Pancreas (tissue), 10 donors: Measurements from ENCODE around the gene RHOH. TPM values are rescaled to one million over a fixed set of nuclear protein-coding genes. Genes with fewer than 3 reads are reported as not detected.

ENCODE experiments used
- ATAC-seq, 4 donors: fragments of 200-7000 bp; cut with Tn5 transposase; one replicate each; pipeline versions ENCODE4 v1.8.0 to v1.9.1; 2020; ENCODE audit warnings: mild to moderate bottlenecking in 4 of 4, moderate library complexity in 4 of 4
- DNase-seq, 6 donors: peaks; one replicate each; pipeline ENCODE4 v3.0.0-alpha.2; 2020
- FAIRE-seq: peaks from 2 replicates; lab custom pipeline; 2012; peaks lifted over from hg19 to GRCh38; lab: Jason Lieb, UNC
- H3K27ac ChIP-seq, 4 donors: fragments of 200-600 bp; sonication (generic); 1 replicate in 3 of 4; 2 replicates in 1 of 4; pipeline versions ENCODE4 v1.5.0 to v1.8.0; 2020
- H3K27me3 ChIP-seq, 4 donors: fragments of 200-600 bp; one replicate each; pipeline ENCODE4 v1.8.0; 2021
- H3K36me3 ChIP-seq, 3 donors: fragments of 200-600 bp; sonication (generic) in 1 of 3; one replicate each; pipeline versions ENCODE4 v1.5.0 to v1.8.0; 2020 to 2021
- H3K4me1 ChIP-seq, 3 donors: fragments of 200-600 bp; one replicate each; pipeline ENCODE4 v1.8.0; 2021
- H3K4me3 ChIP-seq, 4 donors: fragments of 200-600 bp; sonication (generic) in 2 of 4; one replicate each; pipeline versions ENCODE4 v1.5.0 to v1.8.0; 2020 to 2021
- H3K9me3 ChIP-seq, 4 donors: fragments of 200-600 bp; one replicate each; pipeline ENCODE4 v1.8.0; 2021
- WGBS, 2 donors: extraction: QIAGEN DNeasy Blood & Tissue Kit; methylation state at CpG; one replicate each; pipeline ENCODE4 v1.1.7; 2013; 5-methylcytosine and 5-hydroxymethylcytosine counted together
- intact Hi-C, 3 donors: fragments of 100-400 bp; cut with DNase I; formaldehyde crosslinking; loops; one replicate each; pipeline versions ENCODE4 v1.11.1 to v1.14.2; 2022
- polyA plus RNA-seq, 2 donors: library from polyadenylated mRNA; stranded (reverse); fragments of 200-250 nt; gene quantifications; one replicate each; pipeline ENCODE4 v1.2.3, GENCODE V29; 2013
- total RNA-seq, 6 donors: library from RNA; stranded (reverse); fragmentation: NEBNext Ultra II Directional in 4 of 6; extraction: Animal tissue kit (Norgen Biotek cat#: 25700) in 4 of 6; gene quantifications; one replicate each; pipeline versions ENCODE4 v1.2.1 to v1.2.4, GENCODE V29; 2021 to 2023
- TF ChIP-seq, protein P1 (sequence below), 4 donors: fragments of 200-600 bp; sonication (generic) in 3 of 4; IDR thresholded peaks; one replicate each; pipeline versions ENCODE4 v1.5.0 to v1.8.0; 2021; ENCODE audit warnings: antibody characterized with exemption in 4 of 4
- donor health status: healthy with polysubstance abuse.
- donor health status: DM: no; HTN: no; CAD: no; lungs with moderate emphysema.
- donor health status: DM: no; HTN: no; CAD: no.
- donor health status: control.
- donor health status: control.
- donor health status: Bipolar disorder and iron deficiency.
- donor health status: DM: yes; HTN: yes; CAD: no.
- donor health status: DM: no; HTN: no; CAD: no.
- donor health status: DM: no; HTN: no; CAD: no.
- donor health status: DM: yes; HTN: yes; CAD: no.

The RHOH gene
- total and polyA plus RNA-seq, 8 donors, result 0.08 to 1.8 (median 0.49) TPM

- FAIRE-seq (no peak), ATAC-seq (no peak), DNase-seq (no peak)
- TF ChIP-seq, protein P1, sequence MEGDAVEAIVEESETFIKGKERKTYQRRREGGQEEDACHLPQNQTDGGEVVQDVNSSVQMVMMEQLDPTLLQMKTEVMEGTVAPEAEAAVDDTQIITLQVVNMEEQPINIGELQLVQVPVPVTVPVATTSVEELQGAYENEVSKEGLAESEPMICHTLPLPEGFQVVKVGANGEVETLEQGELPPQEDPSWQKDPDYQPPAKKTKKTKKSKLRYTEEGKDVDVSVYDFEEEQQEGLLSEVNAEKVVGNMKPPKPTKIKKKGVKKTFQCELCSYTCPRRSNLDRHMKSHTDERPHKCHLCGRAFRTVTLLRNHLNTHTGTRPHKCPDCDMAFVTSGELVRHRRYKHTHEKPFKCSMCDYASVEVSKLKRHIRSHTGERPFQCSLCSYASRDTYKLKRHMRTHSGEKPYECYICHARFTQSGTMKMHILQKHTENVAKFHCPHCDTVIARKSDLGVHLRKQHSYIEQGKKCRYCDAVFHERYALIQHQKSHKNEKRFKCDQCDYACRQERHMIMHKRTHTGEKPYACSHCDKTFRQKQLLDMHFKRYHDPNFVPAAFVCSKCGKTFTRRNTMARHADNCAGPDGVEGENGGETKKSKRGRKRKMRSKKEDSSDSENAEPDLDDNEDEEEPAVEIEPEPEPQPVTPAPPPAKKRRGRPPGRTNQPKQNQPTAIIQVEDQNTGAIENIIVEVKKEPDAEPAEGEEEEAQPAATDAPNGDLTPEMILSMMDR (IDR thresholded peaks at IDR 0.05), result no peak
- intact Hi-C loops, result no loop called here
- Histone ChIP-seq H3K4me3 (no peak overlapping the region), H3K4me1 (no peaks in the 10 kb centered on the region), H3K27me3 (no peaks in the 10 kb centered on the region), H3K9me3 (no peaks in the 10 kb centered on the region), H3K36me3 (no peaks in the 10 kb centered on the region), H3K27ac (no peak overlapping the region)
- 54% methylated on average over 9 of the region's 9 CpGs for WGBS, 2 donors
These were observed 64.6 kb downstream of the RHOH start for GRCh38 chr4:40261231-40262076.

GRCh38 chr4:40262077-40262528 lies 65.3 kb downstream of the RHOH start:
- Histone ChIP-seq H3K36me3 (no peaks in the 10 kb centered on the region), H3K27me3 (no peaks in the 10 kb centered on the region), H3K9me3 (no peaks in the 10 kb centered on the region), H3K4me3 (no peak overlapping the region), H3K4me1 (no peaks in the 10 kb centered on the region), H3K27ac (no peak overlapping the region)
- ATAC-seq (no peak), DNase-seq (no peak), FAIRE-seq (no peak)
- intact Hi-C loops, result no loop called here
- TF ChIP-seq, protein P1 (IDR thresholded peaks at IDR 0.05), result no peak

DNA sequence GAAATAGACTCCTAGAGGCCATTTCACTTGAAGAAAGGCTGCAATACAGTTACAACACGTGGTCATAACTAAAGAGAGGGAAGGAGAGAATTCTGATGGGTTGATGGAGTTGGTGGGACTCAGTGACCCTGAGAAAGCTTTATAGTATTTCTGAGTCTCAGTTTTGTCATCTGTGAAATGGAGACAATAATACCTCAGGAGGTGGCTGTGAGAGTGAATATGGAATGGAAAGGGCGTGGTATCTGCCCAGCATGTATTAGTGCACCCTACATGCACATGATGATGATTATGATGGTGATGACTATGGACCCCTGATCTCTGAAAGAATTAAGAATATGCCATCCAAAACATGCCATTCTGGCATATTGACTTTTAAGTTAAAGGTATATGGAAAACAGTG lies 66.0 kb downstream of the RHOH start:
- H3K4me1 ChIP-seq, result no peaks in the 10 kb centered on the region
- no peak overlapping the region for H3K4me3 ChIP-seq
- no peaks in the 10 kb centered on the region for H3K9me3 ChIP-seq
- TF ChIP-seq, protein P1 (IDR thresholded peaks at IDR 0.05), result no peak
- no peak for DNase-seq
- no peak for ATAC-seq
- no peak for FAIRE-seq
- intact Hi-C loops, result no loop called here
- H3K27ac ChIP-seq, result no peak overlapping the region
- no peaks in the 10 kb centered on the region for H3K27me3 ChIP-seq
- no peaks in the 10 kb centered on the region for H3K36me3 ChIP-seq
- WGBS, 2 donors, result 80 to 88% methylated on average over 2 of the region's 2 CpGs

- ATAC-seq (peak in 1 of 4 donors; percentile 26), DNase-seq (no peak), FAIRE-seq (no peak)
- Histone ChIP-seq H3K36me3 (no peaks in the 10 kb centered on the region), H3K4me1 (no peaks in the 10 kb centered on the region), H3K9me3 (no peaks in the 10 kb centered on the region), H3K27me3 (no peaks in the 10 kb centered on the region), H3K27ac (no peak overlapping the region), H3K4me3 (no peak overlapping the region)
- WGBS, 2 donors, result 68 to 79% methylated on average over 6 of the region's 6 CpGs
- TF ChIP-seq, protein P1 (IDR thresholded peaks at IDR 0.05), result no peak
- intact Hi-C loops, result no loop called here
These were observed 67.7 kb downstream of the RHOH start for GRCh38 chr4:40264497-40264896.
